HepG2 (cell line): ENCODE data around the gene IER2. TPM values are rescaled to one million over a fixed set of nuclear protein-coding genes. Genes with fewer than 3 reads are reported as not detected.

Source experiments
- HNF4A ChIP-seq: sonication (generic); formaldehyde crosslinking; IDR thresholded peaks from 2 replicates; pipeline ENCODE4 v1.4.0; 2020; ENCODE audit warnings: missing genetic modification reagents
- KAT8 ChIP-seq: IDR thresholded peaks from 2 replicates; pipeline ENCODE4 v1.6.1; 2016; ENCODE audit warnings: missing genetic modification reagents, missing compliant biosample characterization
- MED8 ChIP-seq: sonication (generic); formaldehyde crosslinking; IDR thresholded peaks from 2 replicates; pipeline ENCODE4 v1.8.1; 2023; ENCODE audit warnings: mild to moderate bottlenecking, missing genetic modification reagents; ENCODE audit not compliant: insufficient replicate concordance
- REPIN1 ChIP-seq: sonication (generic); formaldehyde crosslinking; IDR thresholded peaks from 2 replicates; pipeline ENCODE4 v1.8.0; 2022; ENCODE audit warnings: missing genetic modification reagents, low read depth, mild to moderate bottlenecking, borderline replicate concordance
- RFXAP ChIP-seq: sonication (generic); formaldehyde crosslinking; IDR thresholded peaks from 2 replicates; pipeline ENCODE4 v1.4.0; 2020; ENCODE audit warnings: missing genetic modification reagents, borderline replicate concordance
- ZFP90 ChIP-seq: sonication (generic); formaldehyde crosslinking; IDR thresholded peaks from 2 replicates; pipeline ENCODE4 v1.8.0; 2022; ENCODE audit warnings: missing genetic modification reagents, mild to moderate bottlenecking, inconsistent platforms, borderline replicate concordance
- ZNF788 ChIP-seq: sonication (generic); formaldehyde crosslinking; IDR thresholded peaks from 2 replicates; pipeline ENCODE4 v1.5.0; 2020; ENCODE audit warnings: mild to moderate bottlenecking, missing genetic modification reagents, borderline replicate concordance
- polyA plus RNA-seq, 8 experiments: library from polyadenylated mRNA; depleted of rRNA in 3 of 8; stranded (reverse) in 7 of 8; unstranded in 1 of 8; fragments of >200 nt; fragmentation: Illumina TruSeq in 4 of 8; extraction: Trizol in 4 of 8; gene quantifications; 2 replicates each; pipeline versions ENCODE4 v1.2.1 to v1.2.3, GENCODE V29; 2011 to 2016; ENCODE audit warnings: low read depth in 4 of 8, missing spikeins in 1 of 8, mixed read lengths in 1 of 8; ENCODE audit not compliant: insufficient read depth in 1 of 8
- total RNA-seq, 5 experiments: library from RNA; depleted of rRNA; stranded (reverse); fragments of >200 nt; fragmentation: Illumina TruSeq; extraction: Trizol; gene quantifications; 2 replicates each; pipeline ENCODE4 v1.2.3, GENCODE V29; 2016; ENCODE audit warnings: low read depth in 1 of 5
- TF ChIP-seq, protein P1 (sequence below): sonication (generic); formaldehyde crosslinking; IDR thresholded peaks from 2 replicates; pipeline ENCODE4 v1.5.1; 2020; ENCODE audit warnings: mild to moderate bottlenecking, moderate library complexity, missing genetic modification reagents
- TF ChIP-seq, protein P2 (sequence below), 2 experiments: IDR thresholded peaks; 2 replicates each; pipeline ENCODE4 v1.6.1; 2011 to 2012; ENCODE audit warnings: low read length in 2 of 2, borderline replicate concordance in 1 of 2, low read depth in 1 of 2, mild to moderate bottlenecking in 1 of 2, moderate library complexity in 1 of 2
- TF ChIP-seq, protein P3 (sequence below): sonication (generic); formaldehyde crosslinking; IDR thresholded peaks from 2 replicates; pipeline ENCODE4 v1.5.0; 2020; ENCODE audit warnings: mild to moderate bottlenecking, missing genetic modification reagents, moderate library complexity
- TF ChIP-seq, protein P4 (sequence below): IDR thresholded peaks from 2 replicates; pipeline ENCODE4 v1.6.1; 2012; ENCODE audit warnings: low read depth, low read length, improper control_type of control experiment
- TF ChIP-seq, protein P5 (sequence below): sonication (generic); formaldehyde crosslinking; IDR thresholded peaks from 2 replicates; pipeline ENCODE4 v1.8.1; 2023; ENCODE audit warnings: missing genetic modification reagents, mild to moderate bottlenecking, borderline replicate concordance
- TF ChIP-seq, protein P6 (sequence below): IDR thresholded peaks from 2 replicates; pipeline ENCODE4 v1.6.1; 2016; ENCODE audit warnings: low read depth, borderline replicate concordance

The IER2 gene
- total and polyA plus RNA-seq, 2 of the 13 experiments (the other 11 are each of a cell fraction or from before 2014, with no cell fraction given) = 10.1 to 14.3 TPM

DNA sequence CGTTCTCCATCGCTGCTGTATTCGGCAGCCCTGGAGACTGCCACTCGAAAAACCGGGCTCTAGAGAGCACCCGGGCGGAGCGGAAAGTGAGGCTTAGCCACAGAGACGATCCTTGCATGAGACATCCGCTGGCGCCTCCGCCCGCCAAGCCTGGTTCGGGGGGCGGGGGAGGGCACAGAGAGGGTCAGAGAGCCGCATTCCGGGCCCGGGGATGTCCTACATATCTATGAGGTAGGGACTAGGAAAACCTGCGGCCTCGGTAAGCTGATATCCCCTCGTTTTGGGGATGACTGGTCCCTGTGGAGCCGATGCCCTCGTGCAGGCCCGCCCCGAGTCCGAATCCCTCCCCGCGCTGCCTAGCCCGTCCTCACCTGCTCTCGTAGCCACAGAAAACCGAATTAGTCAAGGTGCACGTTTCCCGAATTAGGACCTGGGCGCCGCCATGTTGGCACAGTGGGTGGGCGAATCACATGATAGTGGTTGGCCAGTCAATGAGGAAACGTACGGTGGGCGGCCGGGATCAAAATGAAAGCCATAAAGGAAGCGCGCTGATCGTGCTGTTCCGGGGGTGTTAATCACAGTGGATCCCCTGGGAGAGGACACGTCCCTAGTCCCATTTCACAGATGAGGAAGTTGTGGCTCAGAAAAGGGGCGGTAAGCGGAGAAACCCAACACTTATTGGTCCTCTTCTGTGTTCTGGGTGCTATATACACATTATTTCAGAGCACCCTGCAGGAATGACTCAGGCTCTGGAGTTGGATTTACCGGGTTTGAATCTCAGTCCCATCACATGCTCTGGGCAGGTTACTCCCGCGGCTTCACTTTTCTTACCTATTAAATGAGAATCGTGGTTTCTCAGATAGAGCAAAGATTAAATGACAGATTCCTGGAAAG is 33.7 kb upstream of the IER2 start, which contains the start of gene TRMT1 (continued):
- TF ChIP-seq, protein P1, sequence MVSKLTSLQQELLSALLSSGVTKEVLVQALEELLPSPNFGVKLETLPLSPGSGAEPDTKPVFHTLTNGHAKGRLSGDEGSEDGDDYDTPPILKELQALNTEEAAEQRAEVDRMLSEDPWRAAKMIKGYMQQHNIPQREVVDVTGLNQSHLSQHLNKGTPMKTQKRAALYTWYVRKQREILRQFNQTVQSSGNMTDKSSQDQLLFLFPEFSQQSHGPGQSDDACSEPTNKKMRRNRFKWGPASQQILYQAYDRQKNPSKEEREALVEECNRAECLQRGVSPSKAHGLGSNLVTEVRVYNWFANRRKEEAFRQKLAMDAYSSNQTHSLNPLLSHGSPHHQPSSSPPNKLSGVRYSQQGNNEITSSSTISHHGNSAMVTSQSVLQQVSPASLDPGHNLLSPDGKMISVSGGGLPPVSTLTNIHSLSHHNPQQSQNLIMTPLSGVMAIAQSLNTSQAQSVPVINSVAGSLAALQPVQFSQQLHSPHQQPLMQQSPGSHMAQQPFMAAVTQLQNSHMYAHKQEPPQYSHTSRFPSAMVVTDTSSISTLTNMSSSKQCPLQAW (CRISPR knock-in tag) = peak; percentile 33
- TF ChIP-seq REPIN1 (CRISPR knock-in tag) (0 out of 2 replicates have a peak, but pooled peaks have one; percentile 31), MED8 (CRISPR knock-in tag) (peak; percentile 23), RFXAP (CRISPR knock-in tag) (peak; percentile 74; the same call in 1 of the 2 replicates), KAT8 (CRISPR knock-in tag) (peak; percentile 98), ZFP90 (CRISPR knock-in tag) (0 out of 2 replicates have a peak, but pooled peaks have one; percentile 31), HNF4A (CRISPR knock-in tag) (no peak; the same call in 1 of the 2 replicates), ZNF788 (peak; percentile 79; the same call in 1 of the 2 replicates)
- TF ChIP-seq, protein P2, sequence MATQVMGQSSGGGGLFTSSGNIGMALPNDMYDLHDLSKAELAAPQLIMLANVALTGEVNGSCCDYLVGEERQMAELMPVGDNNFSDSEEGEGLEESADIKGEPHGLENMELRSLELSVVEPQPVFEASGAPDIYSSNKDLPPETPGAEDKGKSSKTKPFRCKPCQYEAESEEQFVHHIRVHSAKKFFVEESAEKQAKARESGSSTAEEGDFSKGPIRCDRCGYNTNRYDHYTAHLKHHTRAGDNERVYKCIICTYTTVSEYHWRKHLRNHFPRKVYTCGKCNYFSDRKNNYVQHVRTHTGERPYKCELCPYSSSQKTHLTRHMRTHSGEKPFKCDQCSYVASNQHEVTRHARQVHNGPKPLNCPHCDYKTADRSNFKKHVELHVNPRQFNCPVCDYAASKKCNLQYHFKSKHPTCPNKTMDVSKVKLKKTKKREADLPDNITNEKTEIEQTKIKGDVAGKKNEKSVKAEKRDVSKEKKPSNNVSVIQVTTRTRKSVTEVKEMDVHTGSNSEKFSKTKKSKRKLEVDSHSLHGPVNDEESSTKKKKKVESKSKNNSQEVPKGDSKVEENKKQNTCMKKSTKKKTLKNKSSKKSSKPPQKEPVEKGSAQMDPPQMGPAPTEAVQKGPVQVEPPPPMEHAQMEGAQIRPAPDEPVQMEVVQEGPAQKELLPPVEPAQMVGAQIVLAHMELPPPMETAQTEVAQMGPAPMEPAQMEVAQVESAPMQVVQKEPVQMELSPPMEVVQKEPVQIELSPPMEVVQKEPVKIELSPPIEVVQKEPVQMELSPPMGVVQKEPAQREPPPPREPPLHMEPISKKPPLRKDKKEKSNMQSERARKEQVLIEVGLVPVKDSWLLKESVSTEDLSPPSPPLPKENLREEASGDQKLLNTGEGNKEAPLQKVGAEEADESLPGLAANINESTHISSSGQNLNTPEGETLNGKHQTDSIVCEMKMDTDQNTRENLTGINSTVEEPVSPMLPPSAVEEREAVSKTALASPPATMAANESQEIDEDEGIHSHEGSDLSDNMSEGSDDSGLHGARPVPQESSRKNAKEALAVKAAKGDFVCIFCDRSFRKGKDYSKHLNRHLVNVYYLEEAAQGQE (IDR thresholded peaks at IDR 0.05; ENCODE audit: borderline replicate concordance in 1 of 2, low read depth in 1 of 2, low read length in 2 of 2) = 0 out of 4 replicates have a peak, but pooled peaks of 1 of the 2 experiments have one; percentile 46
- TF ChIP-seq, protein P3, sequence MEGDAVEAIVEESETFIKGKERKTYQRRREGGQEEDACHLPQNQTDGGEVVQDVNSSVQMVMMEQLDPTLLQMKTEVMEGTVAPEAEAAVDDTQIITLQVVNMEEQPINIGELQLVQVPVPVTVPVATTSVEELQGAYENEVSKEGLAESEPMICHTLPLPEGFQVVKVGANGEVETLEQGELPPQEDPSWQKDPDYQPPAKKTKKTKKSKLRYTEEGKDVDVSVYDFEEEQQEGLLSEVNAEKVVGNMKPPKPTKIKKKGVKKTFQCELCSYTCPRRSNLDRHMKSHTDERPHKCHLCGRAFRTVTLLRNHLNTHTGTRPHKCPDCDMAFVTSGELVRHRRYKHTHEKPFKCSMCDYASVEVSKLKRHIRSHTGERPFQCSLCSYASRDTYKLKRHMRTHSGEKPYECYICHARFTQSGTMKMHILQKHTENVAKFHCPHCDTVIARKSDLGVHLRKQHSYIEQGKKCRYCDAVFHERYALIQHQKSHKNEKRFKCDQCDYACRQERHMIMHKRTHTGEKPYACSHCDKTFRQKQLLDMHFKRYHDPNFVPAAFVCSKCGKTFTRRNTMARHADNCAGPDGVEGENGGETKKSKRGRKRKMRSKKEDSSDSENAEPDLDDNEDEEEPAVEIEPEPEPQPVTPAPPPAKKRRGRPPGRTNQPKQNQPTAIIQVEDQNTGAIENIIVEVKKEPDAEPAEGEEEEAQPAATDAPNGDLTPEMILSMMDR (CRISPR knock-in tag) = no peak
- TF ChIP-seq, protein P4, sequence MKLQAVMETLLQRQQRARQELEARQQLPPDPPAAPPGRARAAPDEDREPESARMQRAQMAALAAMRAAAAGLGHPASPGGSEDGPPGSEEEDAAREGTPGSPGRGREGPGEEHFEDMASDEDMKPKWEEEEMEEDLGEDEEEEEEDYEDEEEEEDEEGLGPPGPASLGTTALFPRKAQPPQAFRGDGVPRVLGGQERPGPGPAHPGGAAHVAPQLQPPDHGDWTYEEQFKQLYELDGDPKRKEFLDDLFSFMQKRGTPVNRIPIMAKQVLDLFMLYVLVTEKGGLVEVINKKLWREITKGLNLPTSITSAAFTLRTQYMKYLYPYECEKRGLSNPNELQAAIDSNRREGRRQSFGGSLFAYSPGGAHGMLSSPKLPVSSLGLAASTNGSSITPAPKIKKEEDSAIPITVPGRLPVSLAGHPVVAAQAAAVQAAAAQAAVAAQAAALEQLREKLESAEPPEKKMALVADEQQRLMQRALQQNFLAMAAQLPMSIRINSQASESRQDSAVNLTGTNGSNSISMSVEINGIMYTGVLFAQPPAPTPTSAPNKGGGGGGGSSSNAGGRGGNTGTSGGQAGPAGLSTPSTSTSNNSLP = peak; percentile 40; the same call in 1 of the 2 replicates
- TF ChIP-seq, protein P5, sequence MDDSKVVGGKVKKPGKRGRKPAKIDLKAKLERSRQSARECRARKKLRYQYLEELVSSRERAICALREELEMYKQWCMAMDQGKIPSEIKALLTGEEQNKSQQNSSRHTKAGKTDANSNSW (CRISPR knock-in tag) = no peak
- TF ChIP-seq, protein P6, sequence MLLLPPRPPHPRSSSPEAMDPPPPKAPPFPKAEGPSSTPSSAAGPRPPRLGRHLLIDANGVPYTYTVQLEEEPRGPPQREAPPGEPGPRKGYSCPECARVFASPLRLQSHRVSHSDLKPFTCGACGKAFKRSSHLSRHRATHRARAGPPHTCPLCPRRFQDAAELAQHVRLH (CRISPR knock-in tag) = peak; percentile 33; the same call in 1 of the 2 replicates
